ENCODE results near the gene PRKAG3.

Gene PRKAG3

GRCh38 chr2:218814540-218815243, 16.9 kb downstream of the PRKAG3 start:
- DNase-seq (ENCODE audit: low read depth) = no peak

DNA sequence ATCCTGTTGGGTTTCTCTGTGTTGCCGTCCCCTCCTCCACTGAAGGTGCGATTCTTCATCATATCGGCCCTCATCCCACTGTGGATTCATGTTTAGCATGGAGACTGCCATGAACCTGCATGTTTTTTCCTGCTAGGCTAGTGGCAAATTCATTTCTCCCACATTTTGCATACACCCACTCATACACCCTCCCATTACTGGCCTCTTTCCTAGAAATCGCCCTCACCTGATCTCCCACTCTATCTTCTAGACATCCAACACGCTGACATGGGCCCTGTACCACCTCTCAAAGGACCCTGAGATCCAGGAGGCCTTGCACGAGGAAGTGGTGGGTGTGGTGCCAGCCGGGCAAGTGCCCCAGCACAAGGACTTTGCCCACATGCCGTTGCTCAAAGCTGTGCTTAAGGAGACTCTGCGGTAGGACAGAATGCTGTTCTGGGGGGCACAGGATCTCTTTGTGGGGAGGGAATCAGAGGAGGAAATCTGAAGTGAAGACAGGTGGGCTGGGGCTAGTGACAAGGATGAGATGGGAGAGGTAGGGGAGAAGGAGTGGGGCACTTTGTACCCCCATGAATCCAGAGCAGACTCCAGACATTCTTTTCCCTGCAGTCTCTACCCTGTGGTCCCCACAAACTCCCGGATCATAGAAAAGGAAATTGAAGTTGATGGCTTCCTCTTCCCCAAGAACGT, 17.7 kb downstream of the PRKAG3 start:
- no peak for DNase-seq (ENCODE audit: low read depth)

GRCh38 chr2:218812861-218813260, 18.7 kb downstream of the PRKAG3 start:
- DNase-seq (ENCODE audit: low read depth) = no peak

- no peak for DNase-seq (ENCODE audit: low read depth)
Measured at GRCh38 chr2:218812096-218812815, 19.3 kb downstream of the PRKAG3 start.

- no peak for DNase-seq (ENCODE audit: low read depth)
Measured at GRCh38 chr2:218811382-218811781, 20.2 kb downstream of the PRKAG3 start.

- no peak for DNase-seq (ENCODE audit: low read depth)
Measured at GRCh38 chr2:218810256-218810655, 21.3 kb downstream of the PRKAG3 start.

GRCh38 chr2:218809515-218809914, 22.1 kb downstream of the PRKAG3 start:
- DNase-seq (ENCODE audit: low read depth) = no peak

- DNase-seq (ENCODE audit: low read depth) = no peak
Measured at GRCh38 chr2:218807626-218808025, 24.0 kb downstream of the PRKAG3 start.

- no peak for DNase-seq (ENCODE audit: low read depth)
Measured at GRCh38 chr2:218806346-218806978, 25.1 kb downstream of the PRKAG3 start.

GRCh38 chr2:218805627-218806026, 26.0 kb downstream of the PRKAG3 start:
- no peak for DNase-seq (ENCODE audit: low read depth)

DNA sequence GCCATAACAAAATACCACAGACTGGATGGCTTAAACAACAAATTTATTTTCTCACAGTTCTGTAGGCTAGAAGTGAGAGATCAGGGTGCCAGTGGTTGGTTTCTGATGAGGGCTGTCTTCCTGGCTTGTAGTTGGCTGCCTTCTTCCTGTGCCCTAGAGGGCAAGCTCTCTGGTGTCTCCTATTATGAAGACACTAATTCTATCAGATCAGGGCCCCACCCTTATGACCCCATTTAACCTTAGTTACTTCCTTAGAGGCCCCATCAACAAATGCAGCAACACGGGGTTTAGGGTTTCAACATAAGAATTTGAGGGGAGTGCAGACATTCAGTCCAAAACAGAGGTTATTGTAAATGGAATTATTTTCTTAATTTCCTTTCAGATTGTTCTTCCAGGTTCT, 26.8 kb downstream of the PRKAG3 start:
- DNase-seq (ENCODE audit: low read depth) = no peak

DNA sequence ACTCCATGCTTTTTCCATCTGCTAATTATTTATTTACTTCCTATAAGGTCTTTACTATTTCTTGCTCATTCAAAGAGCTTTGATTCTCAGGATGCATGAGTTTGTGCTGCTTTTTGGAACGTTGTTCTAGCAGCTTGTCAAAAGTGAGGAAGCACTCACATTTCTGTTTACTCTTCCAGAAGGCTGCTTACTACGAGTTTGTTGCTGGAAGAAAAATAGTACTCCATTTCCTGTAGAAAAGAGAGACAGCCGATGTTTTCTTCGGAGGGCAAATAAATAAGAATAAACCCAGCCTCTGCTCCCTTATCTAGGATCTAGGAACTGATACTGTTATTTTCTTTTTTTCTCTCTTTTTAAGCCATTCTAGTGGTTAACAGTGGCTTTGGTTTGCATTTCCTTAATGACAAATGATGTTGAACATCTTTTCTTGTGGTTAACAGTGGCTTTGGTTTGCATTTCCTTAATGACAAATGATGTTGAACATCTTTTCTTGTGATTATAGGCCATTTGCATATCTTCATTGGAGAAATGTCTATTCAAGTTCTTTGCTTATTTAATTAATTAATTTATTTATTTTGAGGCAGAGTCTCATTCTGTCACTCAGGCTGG, 29.1 kb downstream of the PRKAG3 start:
- no peak for DNase-seq (ENCODE audit: low read depth)

DNA sequence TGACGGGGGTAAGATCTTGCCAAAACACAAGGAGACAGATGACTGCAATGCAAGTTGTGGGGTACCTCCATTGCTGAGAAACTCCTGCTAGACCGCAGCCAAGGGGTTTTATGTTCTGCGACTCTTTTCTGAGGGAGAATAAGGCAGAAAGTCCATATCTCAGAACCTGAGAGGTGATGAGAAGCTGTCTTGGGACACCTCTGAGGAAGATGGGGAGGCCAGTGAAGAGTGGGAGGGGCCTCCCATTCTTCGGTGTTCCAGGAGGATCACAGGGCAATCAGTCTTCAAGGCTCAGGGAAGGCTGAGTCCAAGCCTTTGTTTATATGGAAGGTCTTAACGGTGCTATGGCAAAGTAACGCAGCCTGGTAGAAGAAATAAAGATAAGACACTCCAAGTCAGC, 31.6 kb downstream of the PRKAG3 start:
- DNase-seq (ENCODE audit: low read depth) = no peak

DNA sequence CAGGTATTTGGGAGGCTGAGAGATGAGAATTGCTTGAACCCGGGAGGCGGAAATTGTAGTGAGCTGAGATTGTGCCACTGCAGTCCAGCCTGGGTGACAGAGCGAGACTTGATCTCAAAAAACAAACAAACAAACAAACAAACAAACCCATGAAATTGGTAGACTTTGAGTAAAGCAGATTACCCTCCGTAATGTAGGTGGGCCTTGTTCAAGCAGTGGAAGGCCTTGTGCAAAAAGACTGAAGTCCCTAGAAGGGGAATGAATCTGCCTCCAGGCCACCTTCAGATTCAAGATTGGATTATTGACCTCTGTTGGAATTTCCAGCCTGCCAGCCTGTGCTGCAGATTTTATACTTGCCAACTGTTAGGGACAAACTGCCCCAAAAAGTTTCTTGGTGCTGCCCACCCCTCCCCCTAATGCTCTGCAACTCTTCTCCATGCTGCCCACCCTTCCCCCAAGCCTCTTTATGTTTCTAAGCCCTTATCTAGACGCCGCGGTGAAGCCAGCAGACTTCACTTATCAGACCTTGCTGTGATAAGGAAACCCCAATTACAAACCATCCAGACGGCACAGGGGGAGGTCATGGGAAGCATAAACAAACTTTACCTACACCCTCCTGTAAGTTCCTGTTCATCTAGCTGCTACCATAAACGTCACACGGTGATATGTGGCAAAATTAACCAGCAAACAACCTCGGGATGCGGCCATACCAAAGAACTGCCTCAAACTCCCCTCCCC, 32.7 kb downstream of the PRKAG3 start:
- no peak for DNase-seq (ENCODE audit: low read depth)

DNA sequence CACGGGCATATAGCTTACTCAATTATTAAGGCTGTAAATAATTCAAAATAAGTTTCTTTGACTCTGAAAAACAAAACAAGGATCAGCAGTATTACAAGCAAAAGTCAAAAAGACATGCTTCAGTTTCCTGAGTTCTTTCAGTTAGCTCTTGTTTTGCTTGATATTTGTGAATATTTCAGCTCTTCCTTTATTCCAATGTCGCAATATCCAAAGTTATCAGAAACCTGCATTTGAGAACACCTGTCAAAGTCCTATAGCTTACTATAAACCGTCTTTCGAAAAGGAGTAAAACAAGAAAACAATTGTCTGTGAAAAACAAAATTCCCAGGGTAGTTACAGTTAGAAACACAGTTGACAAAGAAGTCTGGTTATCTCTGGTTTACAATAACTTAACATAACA, 34.9 kb downstream of the PRKAG3 start:
- DNase-seq (ENCODE audit: low read depth) = no peak

DNA sequence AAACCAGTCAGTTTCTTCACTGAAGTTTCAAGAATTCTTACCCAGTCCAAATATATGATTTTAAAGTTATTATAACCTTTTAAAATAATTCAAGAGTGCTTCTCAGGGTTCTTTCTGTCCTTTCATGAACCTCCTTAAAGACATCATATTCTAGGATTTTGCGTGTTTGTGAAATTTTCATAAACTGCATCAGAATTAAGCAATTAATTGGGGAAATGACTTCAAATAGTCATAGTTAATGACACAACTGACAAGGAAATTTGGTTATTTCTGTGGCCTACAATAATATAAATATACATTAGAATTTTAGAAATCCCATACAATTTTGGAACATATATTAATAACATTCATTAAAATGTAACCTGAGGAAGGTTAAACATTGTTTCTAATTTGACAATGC, 39.2 kb downstream of the PRKAG3 start:
- DNase-seq (ENCODE audit: low read depth) = no peak

DNA sequence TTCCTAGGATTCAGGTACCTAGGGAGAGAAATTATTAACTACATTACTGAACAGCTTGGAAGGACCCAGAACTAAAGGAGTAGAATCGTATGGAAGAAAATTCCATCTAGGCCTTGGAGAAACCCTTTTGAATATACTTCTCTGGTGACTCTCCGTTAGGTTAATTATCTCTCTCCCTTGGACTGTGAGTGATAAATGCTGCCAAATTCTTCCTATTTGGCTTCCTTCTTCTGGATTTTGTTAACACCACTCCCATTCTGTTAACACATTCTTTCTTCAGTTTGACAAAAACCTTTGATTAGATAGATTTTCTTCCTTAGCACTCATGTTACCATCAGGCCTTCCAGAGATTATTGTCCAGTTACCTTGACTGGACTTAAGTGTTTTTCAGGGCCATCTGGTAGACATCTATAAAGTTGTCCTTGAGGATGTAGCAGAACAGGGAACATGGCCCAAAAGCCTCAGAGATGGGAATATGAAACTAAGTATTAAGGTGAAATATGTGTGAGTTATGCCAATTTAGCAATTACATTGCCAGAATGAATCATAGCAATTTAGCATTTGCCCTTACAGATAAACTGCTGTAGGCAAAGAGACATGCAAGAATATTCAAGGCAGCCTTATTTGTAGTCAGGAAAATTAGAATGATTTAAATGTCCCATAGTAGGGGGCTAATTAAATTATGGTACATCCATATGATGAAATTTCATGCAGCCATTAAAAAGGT, 42.9 kb downstream of the PRKAG3 start:
- no peak for DNase-seq (ENCODE audit: low read depth)

DNA sequence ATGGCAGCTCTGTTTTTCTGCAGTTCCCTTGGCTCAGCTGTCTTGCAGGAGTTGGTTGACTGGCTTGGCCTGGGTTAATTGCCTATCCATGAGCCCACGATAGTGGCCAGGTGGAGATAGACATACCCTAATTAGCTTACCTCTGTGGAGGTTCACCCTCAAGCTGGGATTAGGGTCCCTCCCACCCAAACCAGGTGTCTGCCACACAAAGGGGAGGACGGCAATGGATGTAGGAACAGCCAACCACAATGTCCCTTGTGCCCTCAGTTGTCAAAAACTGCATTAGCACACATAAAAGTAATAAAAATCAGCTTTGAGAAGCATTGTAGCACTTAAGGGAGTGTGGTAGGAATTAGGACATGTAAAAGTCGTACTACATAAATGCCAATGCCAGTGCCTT, 45.5 kb downstream of the PRKAG3 start:
- DNase-seq (ENCODE audit: low read depth) = no peak

DNA sequence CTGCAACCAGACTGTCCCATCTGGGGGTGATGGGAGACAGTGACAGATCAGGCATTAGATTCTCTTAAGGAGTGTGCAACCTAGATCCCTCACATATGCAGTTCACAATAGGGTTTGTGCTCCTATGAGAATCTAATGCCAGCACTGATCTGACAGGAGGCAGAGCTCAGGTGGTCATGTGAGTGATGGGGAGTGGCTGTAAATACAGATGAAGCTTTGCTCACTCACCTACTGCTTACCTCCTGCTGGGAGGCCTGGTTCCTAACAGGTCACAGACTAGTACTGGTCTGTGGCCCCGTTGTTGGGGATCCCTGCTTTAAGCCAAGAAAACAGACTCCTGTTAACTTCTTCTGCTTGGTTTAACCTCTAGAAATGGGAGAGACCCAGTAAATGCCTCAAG, 46.5 kb downstream of the PRKAG3 start:
- no peak for DNase-seq (ENCODE audit: low read depth)

DNA sequence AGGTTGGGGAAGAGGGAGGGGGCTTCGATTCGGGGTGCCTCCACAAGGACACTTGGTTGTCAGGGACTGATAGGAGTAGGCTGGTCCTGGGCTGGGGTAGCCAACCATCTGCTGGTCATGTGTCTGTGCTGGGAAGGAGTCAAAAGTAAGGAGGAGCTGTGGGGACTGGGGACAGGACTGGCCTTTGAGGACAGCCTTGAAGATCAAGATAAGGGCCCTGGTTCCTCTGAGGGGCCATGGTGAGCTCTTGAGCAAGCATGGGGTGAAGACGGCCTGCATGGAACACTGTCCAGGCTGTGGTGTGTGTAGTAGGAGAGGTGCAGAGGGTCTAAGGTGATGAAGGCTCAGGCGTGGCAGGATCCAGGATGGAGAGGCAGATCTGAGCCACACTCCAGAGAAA, 47.9 kb downstream of the PRKAG3 start:
- DNase-seq (ENCODE audit: low read depth) = no peak

DNA sequence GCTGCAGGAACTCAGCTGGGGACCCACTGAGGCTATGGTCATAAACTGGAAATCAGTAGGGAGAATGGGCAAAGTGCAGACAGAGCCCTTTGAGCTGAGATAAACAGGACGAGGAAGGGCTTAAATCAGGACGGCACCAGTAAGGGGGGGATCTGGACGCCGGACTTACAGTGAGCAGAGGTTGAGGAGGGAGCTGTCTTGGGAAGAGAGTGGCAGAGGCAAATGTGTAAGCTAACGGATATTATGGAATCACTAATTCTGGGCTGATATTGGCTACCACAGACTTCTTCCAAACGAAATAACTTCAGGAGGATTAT, 49.1 kb downstream of the PRKAG3 start:
- DNase-seq (ENCODE audit: low read depth) = no peak

Measured in stimulated activated CD8-positive, alpha-beta memory T cell treated with anti-CD3 and anti-CD28 coated beads, Interleukin-4, amount 100 ng/mL, for 24 hours (primary cell).